NCI-H146 (cell line): Measurements from ENCODE around the gene C10orf120.

Experiments
- DNase-seq: peaks from one replicate; lab custom pipeline; 2025; lab: John Stamatoyannopoulos, UW

Gene C10orf120

GRCh38 chr10:122703483-122704448 is 4.1 kb upstream of the C10orf120 start:
- DNase-seq: peak; percentile 38

DNA sequence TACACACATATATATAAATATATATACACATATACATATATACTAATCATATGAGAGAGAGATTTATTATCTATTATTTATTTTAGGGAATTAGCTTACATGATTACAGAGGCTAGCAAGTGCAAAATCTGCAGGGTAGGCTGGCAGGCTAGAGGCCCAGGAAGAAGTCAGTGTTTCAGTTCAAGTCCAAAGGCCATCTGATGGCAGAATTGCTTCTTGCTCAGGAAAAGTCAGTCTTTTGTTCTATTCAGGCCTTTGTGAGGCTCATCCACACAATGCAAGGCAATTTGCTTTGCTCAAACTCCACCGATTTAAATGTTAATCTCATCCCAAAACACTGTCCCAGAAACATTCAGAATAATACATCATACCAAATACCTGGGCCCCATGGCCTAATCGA is 2.6 kb upstream of the C10orf120 start:
- DNase-seq: no peak

GRCh38 chr10:122701652-122702051 is 2.0 kb upstream of the C10orf120 start:
- DNase-seq: no peak

DNA sequence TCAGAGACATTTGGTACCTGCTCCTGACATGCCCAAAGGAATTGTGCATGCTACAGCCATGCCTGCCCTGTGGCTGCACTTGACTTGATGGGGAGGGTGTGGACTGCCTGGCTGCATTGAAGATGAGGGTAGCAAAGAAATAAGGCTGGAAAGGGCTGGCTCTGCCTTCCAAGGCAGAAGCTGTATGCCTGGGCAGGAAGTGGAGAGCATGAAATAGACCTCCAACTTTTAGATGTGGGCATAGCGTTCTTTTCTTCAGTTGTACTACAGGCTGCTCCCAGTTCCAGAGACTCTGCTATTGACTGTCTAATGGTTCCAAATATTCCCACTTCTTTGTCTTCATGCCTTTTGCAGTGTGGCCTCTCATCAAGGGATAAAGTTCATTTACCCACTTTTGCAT is 3.0 kb downstream of the C10orf120 start:
- no peak for DNase-seq

GRCh38 chr10:122692744-122693143 is 6.9 kb downstream of the C10orf120 start:
- DNase-seq: no peak

DNA sequence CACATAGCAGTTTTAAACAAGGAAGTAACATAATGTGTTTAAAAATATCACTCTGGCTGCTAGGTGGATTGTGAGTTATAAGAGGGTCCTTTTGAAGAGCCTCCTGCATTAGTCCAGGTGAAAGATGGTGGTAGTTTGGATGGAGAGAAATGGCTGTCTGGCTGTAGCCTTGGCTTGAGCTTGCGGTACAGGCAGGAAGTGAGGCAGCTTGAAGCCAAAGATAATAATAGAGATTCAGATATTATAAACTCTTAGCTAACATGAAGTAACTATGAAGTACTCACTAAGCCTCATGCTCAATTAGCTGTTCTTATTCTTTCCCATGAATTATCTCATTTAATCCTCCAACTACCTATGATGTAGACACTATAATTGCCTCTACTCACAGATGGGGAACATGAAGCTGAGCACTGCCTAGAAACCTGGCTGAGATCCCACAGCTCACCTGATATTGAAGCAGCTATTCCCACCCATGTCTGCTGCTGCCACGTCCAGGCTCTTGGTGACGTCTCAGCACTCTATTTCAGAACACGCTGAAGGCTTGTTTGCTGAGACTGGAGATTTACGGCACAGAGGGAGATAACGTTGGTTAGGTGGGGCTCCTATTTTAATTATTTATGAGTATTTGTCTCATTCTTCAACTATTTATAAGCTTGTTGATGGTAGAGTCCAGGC is 10.4 kb downstream of the C10orf120 start:
- no peak for DNase-seq

DNA sequence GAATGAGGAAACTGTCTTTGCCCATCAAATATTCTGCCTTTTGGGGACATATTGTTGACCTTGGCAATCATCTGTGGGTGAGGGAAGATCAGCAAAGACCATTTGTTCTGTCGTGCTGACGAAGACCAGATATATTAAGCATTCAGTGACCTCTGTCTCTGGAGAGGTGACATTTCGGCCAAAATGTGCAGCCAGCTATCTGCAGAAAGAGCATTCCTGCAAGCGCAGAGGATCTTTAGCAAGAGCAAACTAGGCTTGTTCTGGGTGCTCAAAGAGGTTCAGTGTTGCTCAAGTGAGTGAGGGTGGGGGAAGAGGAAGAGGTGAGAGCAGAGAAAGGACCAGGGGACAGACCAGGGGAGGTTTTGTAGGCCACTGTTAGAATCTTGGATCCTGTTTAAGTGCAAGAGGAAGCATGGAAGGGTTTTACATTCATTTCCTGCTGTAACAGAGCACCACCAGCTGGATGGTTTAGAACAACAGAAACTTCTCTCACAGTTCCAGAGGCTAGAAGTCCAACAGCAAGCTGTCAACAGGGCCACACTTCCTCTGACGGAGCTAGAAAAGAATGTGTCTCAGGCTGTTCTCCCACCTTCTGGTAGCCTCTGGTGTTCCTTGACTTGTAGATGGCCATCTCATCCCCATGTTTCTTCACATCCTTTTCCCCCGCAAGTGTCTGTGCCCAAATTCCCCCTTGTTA is 11.2 kb downstream of the C10orf120 start:
- no peak for DNase-seq

DNA sequence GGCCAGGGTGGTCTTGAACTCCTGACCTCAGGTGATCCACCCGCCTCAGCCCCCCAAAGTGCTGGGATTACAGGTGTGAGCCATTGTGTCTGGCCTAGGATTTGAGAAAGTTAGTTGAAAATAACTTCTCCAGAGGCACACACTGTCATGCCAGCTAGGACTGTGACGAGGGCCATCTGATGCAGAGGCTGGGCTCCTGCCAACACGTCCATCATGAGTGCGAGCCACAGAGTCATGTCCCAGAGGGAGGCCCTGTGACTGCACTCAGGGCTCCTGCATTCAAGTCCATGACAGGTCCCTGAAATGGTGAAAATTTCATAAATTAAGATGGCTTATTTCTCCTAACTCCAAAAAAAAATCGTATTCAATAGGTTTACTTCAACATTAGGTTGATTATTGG is 17.1 kb downstream of the C10orf120 start:
- no peak for DNase-seq

- DNase-seq: no peak
Observed at GRCh38 chr10:122678266-122678665, 21.4 kb downstream of the C10orf120 start.

DNA sequence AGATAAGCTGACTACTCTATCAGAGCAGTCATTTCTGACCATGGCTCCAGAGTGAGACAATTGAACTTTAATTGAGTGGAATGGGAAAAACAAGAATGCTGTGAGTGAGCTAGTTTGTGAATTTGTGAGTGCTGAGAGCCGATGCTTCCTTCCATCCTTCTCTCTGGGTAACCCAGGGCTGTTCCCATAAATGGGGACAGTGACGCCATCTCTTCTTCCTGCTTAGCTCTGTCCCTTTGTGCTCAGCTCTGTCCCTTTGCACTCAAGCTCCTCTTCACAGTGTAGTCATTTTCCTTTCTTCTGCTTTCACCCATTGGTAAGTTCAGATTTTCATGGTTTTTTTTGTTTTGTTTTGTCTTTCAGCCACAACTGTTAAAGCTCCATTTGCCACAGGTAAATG is 24.4 kb downstream of the C10orf120 start:
- DNase-seq: no peak

DNA sequence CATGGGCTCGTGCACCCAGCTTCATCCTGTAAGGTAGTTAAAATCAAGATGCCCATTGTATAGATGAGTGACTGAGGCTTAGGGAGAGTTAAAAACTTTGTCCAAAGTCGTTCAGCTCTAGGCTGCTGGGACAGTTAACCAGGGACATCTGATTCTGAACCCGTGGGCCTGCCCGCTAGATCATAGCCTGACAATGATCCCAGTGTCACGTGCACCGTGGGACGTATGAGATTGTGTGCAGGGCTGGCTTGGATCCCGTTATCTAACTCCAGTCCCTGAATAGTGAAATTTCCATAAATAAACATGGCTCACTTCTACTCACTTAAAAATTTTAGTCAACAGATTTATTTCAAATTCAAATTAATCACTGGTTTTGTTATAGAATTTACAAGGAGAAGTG is 24.9 kb downstream of the C10orf120 start:
- no peak for DNase-seq

DNA sequence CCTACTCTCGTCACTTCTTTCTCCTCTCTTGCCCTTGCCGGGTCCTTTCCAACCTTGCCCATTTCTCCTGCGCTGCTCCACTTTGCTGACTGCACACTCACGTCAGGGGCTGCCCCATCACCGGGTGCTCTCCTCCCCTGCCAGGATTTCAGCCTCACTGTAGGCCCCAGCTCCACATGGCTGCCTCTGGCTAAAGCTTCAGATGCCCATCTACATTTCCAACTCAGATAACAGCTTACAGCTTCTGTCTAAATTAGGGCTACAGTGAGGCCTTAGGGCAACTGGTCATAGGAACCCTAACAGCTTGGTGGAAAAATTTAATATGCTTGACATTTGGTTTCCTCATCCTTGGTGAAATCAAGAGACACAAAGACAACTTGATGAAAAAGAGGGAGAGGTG is 25.9 kb downstream of the C10orf120 start:
- no peak for DNase-seq

DNA sequence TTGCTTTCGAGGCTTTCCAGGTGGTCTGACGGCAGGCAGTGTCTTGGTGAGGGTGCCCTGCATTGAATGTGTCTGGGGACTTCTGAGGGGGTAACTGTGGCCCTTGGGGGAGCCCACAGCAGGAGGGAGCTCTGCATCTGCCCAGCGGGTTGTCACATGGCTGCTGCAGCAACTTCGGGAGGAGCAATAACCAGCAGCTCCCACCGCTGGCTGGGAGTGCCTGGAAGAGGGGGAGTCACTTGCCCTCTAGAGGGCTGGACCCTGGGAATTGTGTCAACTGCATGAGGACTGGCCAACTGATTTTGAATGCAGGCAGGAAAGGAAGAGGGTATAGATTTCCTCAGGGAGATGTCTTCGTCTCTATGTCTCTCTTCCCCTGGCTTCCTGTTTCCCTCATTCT is 26.4 kb downstream of the C10orf120 start:
- DNase-seq: no peak

GRCh38 chr10:122672655-122673054 is 27.0 kb downstream of the C10orf120 start:
- DNase-seq: no peak

DNA sequence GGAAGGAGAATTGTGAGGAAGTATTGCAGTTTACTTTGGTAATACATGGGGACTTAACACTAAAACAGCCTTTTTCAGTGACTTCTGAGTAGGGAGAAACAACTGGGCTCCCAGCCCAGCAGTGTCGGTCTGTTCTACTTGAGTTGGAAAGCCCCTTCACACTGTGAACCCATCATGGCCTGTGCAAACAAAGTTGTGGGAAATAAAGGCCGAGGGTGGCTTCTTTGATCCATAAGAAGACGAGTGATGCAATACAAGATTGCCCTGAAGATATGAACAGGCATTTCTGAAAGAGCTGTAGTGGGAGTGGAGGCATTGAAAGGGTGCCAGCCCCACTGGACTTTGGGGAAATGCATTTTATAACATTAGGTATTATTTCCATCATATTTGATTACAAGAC is 28.3 kb downstream of the C10orf120 start:
- no peak for DNase-seq

GRCh38 chr10:122669842-122670241 is 29.8 kb downstream of the C10orf120 start:
- no peak for DNase-seq

GRCh38 chr10:122669045-122669444 is 30.6 kb downstream of the C10orf120 start:
- DNase-seq: no peak

DNA sequence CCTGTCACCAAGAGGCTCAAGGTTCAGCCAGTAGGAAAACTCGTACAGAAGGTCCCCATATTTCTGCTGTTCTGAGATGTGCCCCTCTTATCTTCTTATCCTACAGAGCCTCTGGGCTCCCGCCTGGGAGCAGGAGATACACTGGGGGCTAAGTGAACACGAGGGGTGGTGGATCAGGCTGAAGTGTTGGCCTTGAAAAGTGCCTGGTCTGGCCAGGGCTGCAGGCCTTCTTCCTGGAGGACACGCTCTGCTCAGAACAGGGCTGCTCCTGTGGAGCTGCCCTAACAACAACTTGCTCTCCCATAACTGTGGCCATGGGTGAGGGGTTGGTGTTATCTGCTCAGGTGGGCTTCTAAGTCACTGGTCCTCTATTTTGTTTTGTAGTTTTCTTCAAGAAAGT is 33.7 kb downstream of the C10orf120 start:
- DNase-seq: no peak

GRCh38 chr10:122665329-122665860 is 34.3 kb downstream of the C10orf120 start:
- no peak for DNase-seq

- DNase-seq: no peak
Observed at GRCh38 chr10:122664501-122664900, 35.1 kb downstream of the C10orf120 start.

DNA sequence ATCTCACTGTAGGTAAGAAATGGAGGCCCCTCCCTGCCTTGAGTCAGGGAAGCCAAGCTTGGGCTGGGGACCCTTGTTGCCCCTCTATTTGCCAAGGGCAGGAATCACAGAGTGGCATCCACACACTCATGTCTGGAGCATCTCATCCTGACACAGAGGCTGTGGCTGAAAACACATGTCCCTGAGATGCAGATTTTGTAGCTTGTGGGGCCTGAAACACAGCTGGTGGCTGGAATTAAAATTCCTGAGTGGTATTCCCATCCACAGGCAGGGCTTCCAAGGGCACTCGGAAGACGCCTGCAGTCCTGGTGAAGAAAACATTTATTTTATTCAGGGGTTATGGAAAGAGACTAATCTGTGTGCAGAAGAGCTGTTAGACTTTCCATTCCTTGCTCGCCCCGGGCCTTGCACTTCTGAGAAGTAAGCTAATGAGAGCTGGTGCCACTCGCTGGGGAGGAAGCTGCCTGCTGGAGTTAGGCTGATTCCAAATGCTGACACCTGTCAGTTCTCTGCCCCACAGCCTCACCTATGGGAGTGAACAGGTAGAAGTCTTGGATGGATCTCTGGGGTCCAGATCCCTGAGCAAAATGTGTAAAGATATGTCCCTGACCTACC is 36.0 kb downstream of the C10orf120 start:
- DNase-seq: no peak

DNA sequence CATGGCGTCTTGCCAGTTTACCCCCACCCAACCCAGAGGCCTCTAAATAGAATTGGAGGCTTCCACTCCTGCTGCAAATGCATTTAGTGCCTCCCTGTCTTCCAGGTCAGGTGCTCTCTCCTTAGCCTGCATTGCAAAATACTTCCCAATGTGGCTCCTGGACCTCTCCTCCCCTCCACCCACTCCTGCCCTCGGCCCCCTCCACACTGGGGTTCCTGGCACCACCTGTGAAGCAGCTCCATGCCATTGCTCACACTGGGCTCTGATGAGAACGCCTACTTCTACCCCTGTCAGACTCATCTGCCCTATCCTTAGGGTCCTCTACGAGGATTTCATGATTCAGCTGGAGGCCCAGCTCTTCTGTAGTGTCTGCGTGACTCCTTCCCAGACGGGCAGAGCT is 37.4 kb downstream of the C10orf120 start:
- DNase-seq: no peak
